HG02642 (cell line): Measurements from ENCODE around the gene TNFRSF8.

Source experiments
- ATAC-seq: cut with Tn5 transposase; IDR thresholded peaks from one replicate; pipeline ENCODE4 v1.9.1; 2021; ENCODE audit warnings: mild to moderate bottlenecking; ENCODE audit not compliant: unreplicated experiment, poor library complexity

Gene TNFRSF8

GRCh38 chr1:12183095-12183794 lies 120.1 kb downstream of the TNFRSF8 start:
- ATAC-seq = no peak

GRCh38 chr1:12184008-12184681 lies 121.0 kb downstream of the TNFRSF8 start:
- no peak for ATAC-seq

DNA sequence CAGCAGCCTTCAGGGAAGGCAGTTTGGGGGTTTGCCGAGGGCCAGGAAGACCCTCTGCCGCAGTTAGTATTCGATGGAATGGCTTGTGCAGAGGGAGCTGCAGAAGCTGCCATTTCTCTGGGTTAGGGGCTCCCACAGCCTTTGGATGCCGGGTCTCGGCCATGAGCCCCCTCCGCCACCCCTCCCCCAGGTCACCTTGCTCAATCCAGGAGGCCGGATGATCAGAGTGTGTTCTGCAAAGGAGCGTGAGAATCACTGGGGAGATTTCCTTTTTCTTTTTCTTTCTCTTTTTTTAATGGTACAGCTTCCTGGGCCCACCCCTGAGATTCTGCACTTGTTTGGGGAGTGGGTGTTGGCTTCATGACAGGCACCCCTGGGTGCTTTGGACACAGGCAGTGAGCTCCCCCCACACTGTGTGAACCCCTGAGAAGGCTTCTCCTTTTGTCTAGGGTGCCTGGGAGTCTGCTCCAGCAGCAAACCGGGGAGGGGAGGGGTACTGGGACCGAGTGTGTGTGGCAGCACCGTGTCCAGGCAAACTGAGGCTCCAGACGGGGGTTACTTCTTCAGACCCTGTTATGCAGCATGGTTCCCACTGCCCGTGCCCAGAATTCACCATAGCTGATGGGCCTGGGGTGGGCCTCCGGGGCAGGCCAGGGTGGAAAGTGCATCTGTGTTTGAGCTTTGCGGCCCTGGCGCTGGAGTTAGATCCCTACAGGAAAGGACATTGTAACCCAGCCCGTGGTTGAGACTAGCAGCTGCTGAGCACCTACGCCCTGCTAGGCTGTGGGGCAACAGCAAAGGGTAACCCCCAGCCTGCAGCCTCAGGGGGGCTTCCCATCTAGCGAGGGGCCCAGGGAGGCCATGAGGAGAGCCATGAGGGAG lies 122.2 kb downstream of the TNFRSF8 start:
- no peak for ATAC-seq

DNA sequence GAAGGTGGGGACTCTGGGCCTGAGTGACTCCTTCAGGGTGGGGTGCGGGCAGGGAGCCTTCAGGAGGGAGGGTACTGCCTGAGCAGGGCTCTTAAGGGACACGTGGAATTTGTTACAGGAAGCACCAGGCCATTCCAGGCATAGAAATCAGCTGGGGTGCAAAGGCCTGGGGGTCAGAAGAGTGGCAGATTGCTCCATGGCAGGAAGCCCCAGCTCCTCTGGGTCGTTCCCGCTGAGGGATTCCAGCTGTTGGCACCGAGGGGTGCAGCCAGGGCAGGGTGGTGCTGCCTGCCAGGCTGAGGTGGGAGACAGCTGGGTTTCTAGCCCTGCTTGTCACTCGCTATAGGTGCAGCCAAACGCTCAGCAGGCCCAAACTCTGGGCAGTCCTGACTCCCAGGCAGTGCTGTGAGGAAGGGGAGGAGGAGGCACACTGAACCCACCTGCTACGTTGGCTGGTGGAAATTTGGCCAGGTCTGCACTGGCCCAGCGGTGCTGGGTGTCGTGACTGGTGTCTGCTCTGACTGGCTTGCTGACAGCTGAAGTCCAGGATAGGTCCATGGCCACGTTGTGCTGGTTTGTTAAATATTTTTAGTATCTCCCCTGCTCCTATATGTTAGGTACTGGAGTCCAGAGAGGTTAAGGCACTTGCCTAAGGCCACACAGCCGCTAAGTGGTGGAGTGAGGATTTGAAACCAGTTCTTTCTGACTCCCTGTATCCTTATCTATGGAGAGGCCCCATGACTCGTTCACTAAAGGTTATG lies 123.0 kb downstream of the TNFRSF8 start:
- ATAC-seq = no peak

DNA sequence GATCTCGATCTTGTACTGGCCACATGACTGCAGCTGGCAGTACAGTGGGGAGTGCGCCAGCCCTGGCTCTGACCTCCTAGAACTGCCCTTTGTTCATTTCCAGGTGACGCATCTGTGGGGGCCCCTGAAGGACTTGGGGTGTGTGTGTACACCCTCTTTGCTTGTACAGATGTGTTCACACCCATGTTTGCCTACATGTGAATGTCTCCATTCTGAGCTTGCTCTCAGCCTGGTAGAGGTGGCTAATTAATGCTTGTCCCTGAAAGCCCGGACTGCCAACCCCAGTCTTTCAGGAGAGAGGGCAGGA lies 123.5 kb downstream of the TNFRSF8 start:
- no peak for ATAC-seq

GRCh38 chr1:12188115-12188514 lies 125.0 kb downstream of the TNFRSF8 start:
- no peak for ATAC-seq

DNA sequence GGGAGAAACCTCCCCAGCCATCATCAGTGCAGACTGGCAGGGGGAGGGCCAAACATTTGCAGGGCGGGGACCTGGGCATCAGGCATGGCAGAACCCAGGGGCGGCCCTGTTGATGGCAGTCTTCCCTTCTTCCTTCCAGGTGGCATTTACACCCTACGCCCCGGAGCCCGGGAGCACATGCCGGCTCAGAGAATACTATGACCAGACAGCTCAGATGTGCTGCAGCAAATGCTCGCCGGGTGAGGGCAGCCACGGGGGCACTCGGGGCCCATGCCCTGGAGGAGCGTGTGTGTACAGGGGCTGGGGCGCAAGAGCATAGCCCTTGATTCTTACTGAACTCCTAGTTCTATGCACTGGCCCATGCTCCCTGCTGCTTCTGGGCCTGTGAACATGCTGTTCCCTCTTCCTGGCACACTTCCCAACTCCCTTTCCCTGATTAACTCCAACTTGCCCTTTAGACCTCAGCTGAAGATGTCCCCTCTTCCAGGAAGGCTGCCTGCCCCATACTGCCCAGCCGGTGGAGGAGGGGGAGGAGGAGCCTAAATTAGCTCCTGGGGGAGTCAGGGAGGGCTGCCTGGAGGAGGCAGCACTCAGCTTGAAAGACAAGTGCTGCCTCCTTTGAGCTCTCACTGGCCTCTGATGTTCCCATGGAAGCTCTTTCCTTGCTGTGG lies 125.7 kb downstream of the TNFRSF8 start:
- ATAC-seq = no peak

DNA sequence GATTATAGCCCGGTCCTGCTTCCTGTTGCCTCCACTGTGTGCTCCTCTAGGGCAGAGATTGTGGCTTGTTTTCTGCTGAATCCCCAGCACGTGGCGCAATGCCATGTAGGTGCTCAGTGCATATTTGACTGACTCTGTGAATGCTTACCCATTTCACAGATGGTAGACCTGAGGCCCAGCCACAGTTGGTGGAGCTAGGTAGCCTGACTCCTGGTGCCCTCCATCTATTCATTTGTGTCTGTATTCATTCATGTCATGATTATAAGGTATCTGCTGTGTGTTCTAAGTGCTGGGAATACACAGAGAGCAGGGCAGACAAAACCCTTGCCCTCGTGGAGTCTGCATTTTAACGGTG lies 126.2 kb downstream of the TNFRSF8 start:
- no peak for ATAC-seq

- ATAC-seq = no peak
Observed at GRCh38 chr1:12191242-12192032, 128.3 kb downstream of the TNFRSF8 start.
